ENCODE measurements around the gene PRDM15.

The PRDM15 gene

GRCh38 chr21:41885341-41886024, 6.3 kb upstream of the PRDM15 start:
- no peak for DNase-seq (ENCODE audit: low spot score)

- DNase-seq (ENCODE audit: low spot score) = no peak
Measured at GRCh38 chr21:41884501-41885030, 5.4 kb upstream of the PRDM15 start.

- DNase-seq (ENCODE audit: low spot score) = no peak
Measured at GRCh38 chr21:41883582-41883981, 4.4 kb upstream of the PRDM15 start.

GRCh38 chr21:41881051-41881450, 1.9 kb upstream of the PRDM15 start:
- no peak for DNase-seq (ENCODE audit: low spot score)

- DNase-seq (ENCODE audit: low spot score) = no peak
Measured at GRCh38 chr21:41880153-41880552, 1.0 kb upstream of the PRDM15 start.

DNA sequence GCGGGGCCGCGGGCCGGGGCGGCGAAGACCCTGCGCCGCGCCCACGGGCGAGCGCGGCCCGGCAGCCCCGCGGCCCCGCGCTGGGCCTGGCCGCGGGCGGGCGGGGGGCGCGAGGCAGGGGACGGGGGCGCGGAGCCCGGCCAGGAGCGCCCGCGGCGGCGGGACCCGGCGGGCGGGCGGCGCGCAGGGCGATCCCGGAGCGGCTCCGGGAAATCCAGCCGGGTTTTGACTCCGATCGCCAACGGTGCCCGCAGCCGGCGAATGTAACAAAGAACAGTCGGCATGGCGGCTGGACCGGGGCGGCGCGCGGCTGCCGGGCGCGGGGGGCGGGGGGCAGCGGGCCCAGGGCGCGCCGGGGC, 334 bp downstream of the PRDM15 start:
- DNase-seq (ENCODE audit: low spot score) = peak; percentile 84

GRCh38 chr21:41877901-41878830, 978 bp downstream of the PRDM15 start:
- DNase-seq (ENCODE audit: low spot score) = peak; percentile 27

DNA sequence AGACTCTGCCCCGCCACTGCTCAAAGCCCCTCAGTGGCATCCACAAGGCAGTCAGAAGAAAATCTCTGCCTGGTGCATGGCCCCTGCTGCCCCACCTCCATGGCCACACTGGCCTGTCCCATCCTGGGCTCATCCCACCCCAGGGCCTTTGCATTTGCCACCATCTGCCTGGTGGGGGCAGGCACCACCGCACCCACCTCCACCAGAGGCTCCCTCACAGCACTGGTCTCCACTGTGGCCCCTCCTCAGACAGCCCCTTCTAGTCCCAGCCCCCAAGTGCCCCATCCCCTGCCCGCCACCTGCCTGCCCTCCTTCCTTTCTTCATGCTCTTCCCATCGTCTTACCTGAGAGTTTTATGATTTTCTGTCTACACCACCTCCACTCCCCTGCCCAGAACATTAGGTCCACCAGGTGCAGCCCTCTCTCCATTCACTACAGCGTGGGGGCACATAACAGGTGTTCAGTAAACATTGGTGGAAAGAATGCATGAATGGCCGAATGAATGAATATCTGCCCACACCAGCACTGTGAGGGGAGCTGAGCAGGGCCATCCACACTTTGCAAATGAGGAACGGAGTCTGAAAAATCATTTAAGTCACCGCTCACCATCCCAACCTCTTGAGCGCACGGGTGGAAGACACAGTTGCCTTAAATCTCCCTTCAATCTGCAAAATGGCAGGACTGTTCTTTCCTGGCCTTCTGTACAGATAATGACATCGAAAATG, 2.1 kb downstream of the PRDM15 start:
- DNase-seq (ENCODE audit: low spot score) = no peak

GRCh38 chr21:41876396-41876795, 2.7 kb downstream of the PRDM15 start:
- DNase-seq (ENCODE audit: low spot score) = no peak

DNA sequence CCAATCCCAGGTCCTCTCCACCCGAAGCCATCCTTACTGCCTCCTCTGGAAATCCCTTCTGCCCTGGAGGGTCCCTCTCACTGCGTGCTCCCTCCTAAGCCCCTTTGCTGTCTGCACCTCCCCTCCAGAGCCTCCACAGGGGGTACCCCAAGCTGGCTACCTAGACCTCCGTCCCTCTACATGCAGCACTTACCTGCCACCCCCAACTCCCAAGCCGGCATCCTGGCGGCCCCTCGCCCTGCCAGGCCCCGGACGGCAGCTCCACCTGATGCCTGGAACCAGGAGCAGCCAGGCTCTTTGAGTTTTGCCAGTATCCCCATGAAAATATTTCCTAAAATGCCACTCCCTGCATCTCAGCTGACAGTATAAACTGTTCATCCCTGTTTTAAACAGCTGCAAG, 4.1 kb downstream of the PRDM15 start:
- no peak for DNase-seq (ENCODE audit: low spot score)

- no peak for DNase-seq (ENCODE audit: low spot score)
Measured at GRCh38 chr21:41874611-41875010, 4.5 kb downstream of the PRDM15 start.

GRCh38 chr21:41873426-41873825, 5.7 kb downstream of the PRDM15 start:
- no peak for DNase-seq (ENCODE audit: low spot score)

DNA sequence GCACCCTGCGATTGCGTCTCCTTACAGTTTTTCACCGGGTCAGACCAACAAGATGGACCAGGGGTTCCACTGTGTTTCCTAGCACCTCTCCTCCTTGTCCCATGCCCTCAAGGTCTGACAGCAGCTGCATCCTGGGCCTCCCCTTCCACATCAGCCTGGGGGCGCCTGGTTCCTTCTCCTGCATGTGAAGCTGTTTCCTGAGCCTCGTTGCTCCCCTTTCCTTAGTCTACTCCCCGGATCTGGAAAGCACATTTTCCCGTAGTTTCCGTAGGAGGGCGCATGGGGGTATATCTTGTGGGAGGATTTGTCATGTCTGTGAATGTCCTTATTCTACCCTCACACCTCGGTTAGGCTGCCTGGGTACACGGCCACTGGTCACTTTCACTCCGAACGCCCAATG, 6.1 kb downstream of the PRDM15 start:
- DNase-seq (ENCODE audit: low spot score) = no peak

DNA sequence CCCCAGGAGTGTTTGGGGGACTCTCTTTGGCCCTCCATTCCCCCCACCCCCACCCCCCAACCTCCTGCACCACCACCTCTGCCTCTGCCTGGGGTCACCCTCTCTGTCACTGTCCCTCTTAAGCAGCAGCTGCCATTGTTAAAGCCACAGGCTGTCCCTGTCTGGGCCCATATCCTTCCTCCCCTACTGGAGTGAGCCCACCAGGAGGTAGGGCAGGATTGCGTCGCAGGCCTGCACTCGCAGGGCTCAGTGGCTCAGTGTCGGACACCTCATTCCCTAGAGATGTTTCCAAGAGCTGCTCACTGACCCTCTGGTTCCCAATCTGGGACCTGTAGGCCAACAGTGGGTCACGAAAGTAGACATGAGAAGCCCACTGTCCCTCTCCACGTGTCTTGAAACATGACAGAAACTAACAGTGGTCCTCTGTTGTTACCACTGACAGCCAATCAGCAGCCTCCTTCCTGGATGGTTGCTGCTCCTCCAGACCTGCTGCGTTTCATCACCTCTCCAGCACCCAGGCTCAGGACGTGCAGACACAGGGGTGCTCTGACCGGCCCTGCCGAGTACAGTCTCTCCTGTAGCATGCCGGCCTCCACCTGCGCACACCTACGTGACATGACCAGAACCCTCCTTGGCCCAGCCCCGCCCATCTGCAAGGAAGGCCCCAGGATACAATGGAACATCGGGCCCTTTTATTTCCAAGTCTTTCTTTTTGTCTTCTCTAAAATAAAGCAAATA, 7.7 kb downstream of the PRDM15 start:
- DNase-seq (ENCODE audit: low spot score) = no peak

DNA sequence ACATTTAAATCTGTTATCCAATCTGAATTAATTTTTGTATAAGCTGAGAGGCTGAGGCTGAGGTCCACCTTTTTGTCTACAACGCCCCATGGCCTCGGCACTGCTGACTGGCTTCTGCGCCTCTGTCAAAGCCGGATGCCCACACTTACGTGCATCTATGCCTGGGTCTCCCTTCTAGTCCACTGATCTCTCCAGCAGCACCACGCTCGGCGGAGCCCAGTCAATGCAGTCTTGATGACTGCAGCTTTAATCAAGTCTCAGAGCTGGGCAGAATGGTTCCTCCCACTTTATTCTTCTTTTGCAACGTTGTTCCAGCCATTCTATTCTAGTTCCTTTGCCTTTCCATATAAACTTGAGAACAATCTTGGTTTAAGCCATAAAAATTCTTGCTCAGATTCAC, 9.4 kb downstream of the PRDM15 start:
- no peak for DNase-seq (ENCODE audit: low spot score)

DNA sequence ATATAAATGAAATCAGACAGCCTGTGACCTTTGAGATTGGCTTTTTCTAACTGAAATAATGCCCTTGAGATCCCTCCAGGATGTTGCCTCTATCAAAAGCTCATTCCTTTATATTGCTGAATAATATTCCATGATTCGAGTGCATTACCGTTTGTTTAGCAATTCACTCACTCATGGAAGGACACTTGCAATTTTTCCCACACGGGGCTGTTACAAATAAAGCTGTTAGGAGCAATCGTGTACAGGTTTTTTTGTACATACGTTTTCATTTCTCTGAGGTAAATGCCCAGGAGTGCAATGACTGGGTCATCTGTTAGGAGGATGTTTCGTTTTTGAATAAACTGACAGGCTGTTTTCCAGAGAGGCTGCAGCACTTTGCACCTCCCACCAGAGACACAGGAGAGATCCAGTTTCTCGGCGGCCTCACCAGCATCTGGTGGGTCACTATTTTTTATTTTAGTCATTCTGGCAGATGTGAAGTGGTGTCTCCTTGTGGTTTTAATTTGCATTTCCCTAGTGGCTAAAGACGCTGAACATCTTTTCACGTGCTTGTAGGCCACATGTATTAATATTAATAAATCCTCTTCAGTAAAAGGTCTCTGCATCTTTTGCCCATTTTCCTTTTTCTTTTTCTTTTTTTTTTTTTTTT, 11.0 kb downstream of the PRDM15 start:
- no peak for DNase-seq (ENCODE audit: low spot score)

GRCh38 chr21:41867313-41867712, 11.8 kb downstream of the PRDM15 start:
- DNase-seq (ENCODE audit: low spot score) = no peak

DNA sequence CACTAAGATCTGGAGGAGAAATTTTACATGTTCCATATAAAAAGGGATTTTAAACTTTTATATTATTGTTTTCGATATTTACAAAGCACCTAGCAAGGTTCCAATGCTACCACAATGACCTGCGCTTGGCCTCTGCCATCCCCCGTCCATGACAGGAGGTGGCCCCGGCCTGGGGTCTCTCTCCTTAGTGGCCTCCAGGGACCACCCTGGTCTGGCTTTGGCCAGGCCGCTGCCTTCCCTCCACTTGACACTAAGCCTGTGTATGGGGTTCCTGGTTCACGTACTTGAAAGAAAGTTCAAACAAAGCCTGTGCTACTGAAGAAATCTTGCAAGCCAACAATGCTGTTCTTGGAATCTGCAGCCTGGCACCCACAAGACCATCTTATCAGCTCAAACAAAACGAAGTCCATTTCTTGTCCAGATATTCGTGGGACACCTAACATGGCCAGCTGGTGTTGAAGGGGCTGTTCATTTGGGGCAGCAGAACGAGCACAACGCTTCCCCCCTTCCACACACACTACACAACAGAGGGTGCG, 12.8 kb downstream of the PRDM15 start:
- DNase-seq (ENCODE audit: low spot score) = no peak

DNA sequence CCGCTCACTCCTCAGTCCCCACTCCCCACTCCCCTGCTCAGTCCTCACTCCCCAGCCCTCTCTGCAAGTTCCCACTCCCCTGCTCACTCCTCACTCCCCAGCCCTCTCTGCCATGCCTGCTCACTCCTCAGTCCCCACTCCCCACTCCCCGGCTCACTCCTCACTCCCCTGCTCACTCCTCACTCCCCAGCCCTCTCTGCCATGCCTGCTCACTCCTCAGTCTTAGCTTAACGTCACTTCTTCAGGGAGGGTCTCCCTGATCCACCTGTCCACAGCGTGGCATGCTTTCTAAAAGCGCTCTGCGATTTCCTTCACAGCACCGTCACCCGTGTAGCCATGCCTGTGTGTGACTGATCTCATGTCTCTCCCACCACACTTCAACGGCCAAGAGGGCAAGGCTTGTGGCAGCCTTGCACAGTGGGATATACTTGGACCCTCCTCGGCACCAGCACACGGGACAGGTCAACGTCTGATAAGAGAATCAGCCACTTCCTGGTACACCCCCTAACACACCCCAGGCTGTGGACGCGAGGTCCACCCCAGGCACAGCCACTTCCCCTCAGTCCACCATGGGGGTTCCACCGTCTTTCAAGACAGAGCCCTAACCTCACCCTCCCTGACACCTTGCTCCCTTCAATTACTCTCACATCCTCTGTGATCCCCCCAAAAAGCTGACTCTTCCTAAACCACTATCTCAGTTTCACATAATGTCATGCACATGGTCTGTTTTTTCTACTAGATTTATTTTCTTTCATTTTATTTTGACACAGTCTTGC, 14.0 kb downstream of the PRDM15 start:
- no peak for DNase-seq (ENCODE audit: low spot score)

DNA sequence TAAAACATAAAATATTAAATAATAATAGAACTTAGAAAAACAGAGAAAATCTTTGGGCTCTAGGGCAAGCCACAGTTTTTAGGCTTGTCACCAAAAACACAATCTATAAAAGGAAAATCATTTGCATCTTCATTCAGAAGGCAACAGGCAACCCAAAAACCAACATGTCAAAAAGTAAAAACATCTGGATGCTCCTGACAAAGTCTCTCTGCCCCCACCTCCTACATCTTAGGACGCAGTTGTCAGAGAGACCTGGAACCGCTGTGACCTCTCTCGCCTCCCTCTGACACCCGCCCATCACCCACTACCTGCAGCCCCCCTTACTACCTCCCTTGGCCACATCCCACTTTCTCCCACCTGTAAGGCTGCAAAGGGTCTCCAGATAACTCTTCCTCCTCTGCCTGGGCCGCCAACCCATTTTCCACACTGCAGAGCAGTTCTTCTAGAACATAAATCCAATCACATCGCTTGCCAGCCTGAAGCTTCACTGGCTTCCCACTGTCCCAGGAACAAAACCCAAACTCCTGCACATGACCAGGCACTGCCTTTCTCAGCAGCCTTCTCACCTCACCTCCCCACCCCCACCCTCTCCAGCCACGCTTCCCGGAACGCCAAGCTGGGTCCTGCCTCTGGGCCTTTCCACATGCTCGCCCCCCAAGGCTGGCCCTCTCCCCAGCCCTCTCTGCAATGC, 14.7 kb downstream of the PRDM15 start:
- no peak for DNase-seq (ENCODE audit: low spot score)

Data from CD4-positive, alpha-beta T cell treated with Interleukin-2 at 100 ng/mL for 4 hours (primary cell).